ENCODE measurements around the gene THSD7B. TPM values are rescaled to one million over a fixed set of nuclear protein-coding genes. Genes with fewer than 3 reads are reported as not detected.
"Not testable (repeated sequence)": the region's sequence is repeated elsewhere in the genome, so short reads cannot be mapped to it uniquely, and the experiment has no call there.

Gene THSD7B
- total RNA-seq, 1 donor from 2014 or later = 10.5 TPM

GRCh38 chr2:137056704-137057103 lies 291.4 kb downstream of the THSD7B start:
- Mint-ChIP-seq H3K4me1 (ENCODE audit: unreplicated experiment) (no peaks in the 10 kb centered on the region), H3K9me3 (ENCODE audit: unreplicated experiment) (no peaks in the 10 kb centered on the region), H3K4me3 (ENCODE audit: unreplicated experiment) (no peak overlapping the region), H3K27ac (ENCODE audit: unreplicated experiment) (no peak overlapping the region), H3K36me3 (ENCODE audit: low read depth, unreplicated experiment) (no peaks in the 10 kb centered on the region), H3K27me3 (ENCODE audit: unreplicated experiment) (peaks cover 1% of the 10 kb centered on the region)
- no peak for DNase-seq (ENCODE audit: low spot score)
- TF ChIP-seq CTCF (IDR thresholded peaks at IDR 0.05; ENCODE audit: unreplicated experiment) = no peak

- not testable (repeated sequence) for H3K9me3 Mint-ChIP-seq (ENCODE audit: unreplicated experiment); H3K36me3 Mint-ChIP-seq (ENCODE audit: low read depth, unreplicated experiment); H3K4me1 Mint-ChIP-seq (ENCODE audit: unreplicated experiment); DNase-seq (ENCODE audit: low spot score); H3K27ac Mint-ChIP-seq (ENCODE audit: unreplicated experiment); H3K4me3 Mint-ChIP-seq (ENCODE audit: unreplicated experiment); H3K27me3 Mint-ChIP-seq (ENCODE audit: unreplicated experiment)
Measured at GRCh38 chr2:137076111-137076765, 310.9 kb downstream of the THSD7B start.

GRCh38 chr2:137091704-137092103 lies 326.4 kb downstream of the THSD7B start:
- DNase-seq (ENCODE audit: low spot score) = no peak
- no peaks in the 10 kb centered on the region for H3K9me3 Mint-ChIP-seq (ENCODE audit: unreplicated experiment)
- H3K36me3 Mint-ChIP-seq (ENCODE audit: low read depth, unreplicated experiment) = no peaks in the 10 kb centered on the region
- H3K27me3 Mint-ChIP-seq (ENCODE audit: unreplicated experiment) = no peaks in the 10 kb centered on the region
- no peaks in the 10 kb centered on the region for H3K4me1 Mint-ChIP-seq (ENCODE audit: unreplicated experiment)
- no peak for TF ChIP-seq CTCF (IDR thresholded peaks at IDR 0.05; ENCODE audit: unreplicated experiment)
- no peak overlapping the region for H3K27ac Mint-ChIP-seq (ENCODE audit: unreplicated experiment)
- no peak overlapping the region for H3K4me3 Mint-ChIP-seq (ENCODE audit: unreplicated experiment)

GRCh38 chr2:137093116-137093515 lies 327.8 kb downstream of the THSD7B start:
- no peak overlapping the region for H3K27ac Mint-ChIP-seq (ENCODE audit: unreplicated experiment)
- H3K27me3 Mint-ChIP-seq (ENCODE audit: unreplicated experiment) = no peaks in the 10 kb centered on the region
- no peak overlapping the region for H3K4me3 Mint-ChIP-seq (ENCODE audit: unreplicated experiment)
- no peak for DNase-seq (ENCODE audit: low spot score)
- H3K36me3 Mint-ChIP-seq (ENCODE audit: low read depth, unreplicated experiment) = no peaks in the 10 kb centered on the region
- TF ChIP-seq CTCF (IDR thresholded peaks at IDR 0.05; ENCODE audit: unreplicated experiment) = no peak
- no peaks in the 10 kb centered on the region for H3K9me3 Mint-ChIP-seq (ENCODE audit: unreplicated experiment)
- no peaks in the 10 kb centered on the region for H3K4me1 Mint-ChIP-seq (ENCODE audit: unreplicated experiment)

GRCh38 chr2:137096187-137096586 lies 330.8 kb downstream of the THSD7B start:
- no peaks in the 10 kb centered on the region for H3K4me1 Mint-ChIP-seq (ENCODE audit: unreplicated experiment)
- TF ChIP-seq CTCF (IDR thresholded peaks at IDR 0.05; ENCODE audit: unreplicated experiment) = no peak
- DNase-seq (ENCODE audit: low spot score) = no peak
- no peak overlapping the region for H3K4me3 Mint-ChIP-seq (ENCODE audit: unreplicated experiment)
- H3K36me3 Mint-ChIP-seq (ENCODE audit: low read depth, unreplicated experiment) = no peaks in the 10 kb centered on the region
- H3K27me3 Mint-ChIP-seq (ENCODE audit: unreplicated experiment) = no peaks in the 10 kb centered on the region
- no peaks in the 10 kb centered on the region for H3K9me3 Mint-ChIP-seq (ENCODE audit: unreplicated experiment)
- no peak overlapping the region for H3K27ac Mint-ChIP-seq (ENCODE audit: unreplicated experiment)

Data from endothelial cell (in vitro differentiated cells).